PC-3 (cell line): ENCODE results near the gene RBM18. TPM values are rescaled to one million over a fixed set of nuclear protein-coding genes. Genes with fewer than 3 reads are reported as not detected.

Source experiments
- ATAC-seq: fragments of 200-7000 bp; cut with Tn5 transposase; 2 replicates; pipeline ENCODE4 v1.9.1; 2020; ENCODE audit warnings: mild to moderate bottlenecking, moderate library complexity
- BruUV-seq: library from RNA; stranded (reverse); fragments of 400-500 nt; replicated peaks from 2 replicates; lab custom pipeline; 2021; lab: Mats Ljungman, UMichigan
- CTCF ChIA-PET: fragments of 300-600 bp; sonication (Branson Sonifier 250); formaldehyde crosslinking; loops from one replicate; lab custom pipeline; 2022; ENCODE audit warnings: antibody characterized with exemption; lab: Charles Lee
- POLR2A ChIA-PET: fragments of 300-600 bp; sonication (Branson Sonifier 250); formaldehyde crosslinking; loops from one replicate; lab custom pipeline; 2022; ENCODE audit warnings: antibody characterized with exemption; ENCODE audit not compliant: unreplicated experiment; lab: Charles Lee
- DNase-seq: peaks from one replicate; pipeline ENCODE4 v3.0.0-alpha.2; 2015
- H2AFZ ChIP-seq: fragments of 300-600 bp; sonication (generic); 2 replicates; pipeline ENCODE4 v1.6.0; 2016; ENCODE audit warnings: antibody characterized with exemption, low read length
- H3F3A ChIP-seq: fragments of 300-600 bp; sonication (generic); one replicate; pipeline ENCODE4 v1.6.0; 2017; ENCODE audit warnings: antibody characterized with exemption, low read length, control low read depth, mild to moderate bottlenecking; ENCODE audit not compliant: unreplicated experiment
- H3K27ac ChIP-seq: fragments of 300-600 bp; sonication (generic); 2 replicates; pipeline ENCODE4 v1.5.1; 2016; ENCODE audit warnings: mild to moderate bottlenecking, low read length
- H3K27me3 ChIP-seq: fragments of 300-600 bp; sonication (generic); 2 replicates; pipeline ENCODE4 v1.6.1; 2016; ENCODE audit warnings: low read length, mixed read lengths
- H3K36me3 ChIP-seq: fragments of 300-600 bp; sonication (generic); 2 replicates; pipeline ENCODE4 v1.6.1; 2016; ENCODE audit warnings: low read depth, mixed run types, low read length, mixed read lengths
- H3K4me1 ChIP-seq: fragments of 300-600 bp; sonication (generic); 2 replicates; pipeline ENCODE4 v1.5.1; 2016; ENCODE audit warnings: low read length; ENCODE audit not compliant: insufficient read depth
- H3K4me2 ChIP-seq: fragments of 300-600 bp; sonication (generic); 2 replicates; pipeline ENCODE4 v1.6.0; 2016; ENCODE audit warnings: low read length
- H3K4me3 ChIP-seq: fragments of 300-600 bp; sonication (generic); 2 replicates; pipeline ENCODE4 v1.5.1; 2016; ENCODE audit warnings: mild to moderate bottlenecking, low read length, mixed read lengths
- H3K79me2 ChIP-seq: fragments of 300-600 bp; sonication (generic); 2 replicates; pipeline ENCODE4 v1.6.1; 2017; ENCODE audit warnings: low read length, mixed read lengths
- H3K9ac ChIP-seq: fragments of 300-600 bp; sonication (generic); 2 replicates; pipeline ENCODE4 v1.6.0; 2016; ENCODE audit warnings: mild to moderate bottlenecking, low read length
- H3K9me2 ChIP-seq: fragments of 300-600 bp; sonication (generic); replicated peaks from 2 replicates; pipeline ENCODE4 v1.6.1; 2016; ENCODE audit warnings: mixed run types, low read length, mixed read lengths
- H3K9me3 ChIP-seq: fragments of 300-600 bp; sonication (generic); 2 replicates; pipeline ENCODE4 v1.6.1; 2016; ENCODE audit warnings: low read length, mixed read lengths
- H4K20me1 ChIP-seq: fragments of 300-600 bp; sonication (generic); 2 replicates; pipeline ENCODE4 v1.6.1; 2016; ENCODE audit warnings: low read length, mixed read lengths
- EZH2 ChIP-seq: fragments of 300-600 bp; sonication (generic); IDR thresholded peaks from one replicate; pipeline ENCODE4 v1.6.1; 2017; ENCODE audit warnings: antibody characterized with exemption, mild to moderate bottlenecking, low read length; ENCODE audit not compliant: unreplicated experiment
- EZH2phosphoT487 ChIP-seq: fragments of 300-600 bp; sonication (generic); IDR thresholded peaks from 2 replicates; pipeline ENCODE4 v1.6.1; 2018; ENCODE audit warnings: mild to moderate bottlenecking, antibody characterized with exemption, low read length, borderline replicate concordance
- intact Hi-C: fragments of 100-400 bp; cut with micrococcal nuclease; formaldehyde crosslinking; loops from 2 replicates; pipeline ENCODE4 v1.9.0; 2023
- total RNA-seq: library from RNA; depleted of rRNA; stranded (reverse); fragments of >200 nt; gene quantifications from 2 replicates; pipeline ENCODE4 v1.2.3, GENCODE V29; 2014
- TF ChIP-seq, protein P1 (sequence below): fragments of 300-600 bp; sonication (generic); conservative IDR thresholded peaks from 2 replicates; pipeline ENCODE4 v1.5.1; 2017; ENCODE audit warnings: antibody characterized with exemption, low read depth, mild to moderate bottlenecking, low read length

RBM18 gene
- total RNA-seq, 1 experiment from 2014 or later, result 8.3 TPM

DNA sequence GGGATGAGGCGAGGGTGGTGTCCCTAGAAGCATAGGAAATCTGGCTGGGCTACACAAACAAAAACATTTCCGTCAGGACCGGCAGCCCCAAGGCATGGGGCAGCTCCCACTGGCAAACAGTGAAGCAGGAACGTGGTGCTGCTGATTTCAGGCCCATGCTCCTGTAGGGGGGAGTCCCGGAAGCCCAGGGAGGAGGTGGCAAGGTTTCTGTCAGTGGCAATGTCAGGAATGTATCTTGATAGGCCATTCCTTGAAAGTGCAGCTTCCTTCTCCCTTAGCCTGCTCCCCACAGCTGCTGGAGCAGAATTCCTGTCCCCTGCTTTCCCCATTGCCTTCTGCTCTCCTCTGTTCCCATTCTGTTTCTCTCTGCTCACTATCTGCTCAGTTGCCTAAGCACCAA lies 42.4 kb upstream of the RBM18 start:
- Histone ChIP-seq H3K27me3 (no peaks in the 10 kb centered on the region), H3K9ac (no peak overlapping the region), H3K9me3 (no peaks in the 10 kb centered on the region), H2AFZ (no peak overlapping the region), H3K79me2 (no peaks in the 10 kb centered on the region), H3K4me1 (no peaks in the 10 kb centered on the region), H3K4me3 (no peak overlapping the region), H3K4me2 (no peak overlapping the region), H3F3A (no peaks in the 10 kb centered on the region), H3K36me3 (0 out of 2 replicates have a peak, but pooled peaks cover under 1% of the 10 kb centered on the region), H4K20me1 (no peaks in the 10 kb centered on the region), H3K9me2 (no peaks in the 10 kb centered on the region), H3K27ac (no peak overlapping the region)
- ChIA-PET POLR2A (no interaction called here), CTCF (no interaction called here)
- BruUV-seq, result no TSS peak
- TF ChIP-seq EZH2 (no peak), EZH2phosphoT487 (no peak)
- TF ChIP-seq, protein P1, sequence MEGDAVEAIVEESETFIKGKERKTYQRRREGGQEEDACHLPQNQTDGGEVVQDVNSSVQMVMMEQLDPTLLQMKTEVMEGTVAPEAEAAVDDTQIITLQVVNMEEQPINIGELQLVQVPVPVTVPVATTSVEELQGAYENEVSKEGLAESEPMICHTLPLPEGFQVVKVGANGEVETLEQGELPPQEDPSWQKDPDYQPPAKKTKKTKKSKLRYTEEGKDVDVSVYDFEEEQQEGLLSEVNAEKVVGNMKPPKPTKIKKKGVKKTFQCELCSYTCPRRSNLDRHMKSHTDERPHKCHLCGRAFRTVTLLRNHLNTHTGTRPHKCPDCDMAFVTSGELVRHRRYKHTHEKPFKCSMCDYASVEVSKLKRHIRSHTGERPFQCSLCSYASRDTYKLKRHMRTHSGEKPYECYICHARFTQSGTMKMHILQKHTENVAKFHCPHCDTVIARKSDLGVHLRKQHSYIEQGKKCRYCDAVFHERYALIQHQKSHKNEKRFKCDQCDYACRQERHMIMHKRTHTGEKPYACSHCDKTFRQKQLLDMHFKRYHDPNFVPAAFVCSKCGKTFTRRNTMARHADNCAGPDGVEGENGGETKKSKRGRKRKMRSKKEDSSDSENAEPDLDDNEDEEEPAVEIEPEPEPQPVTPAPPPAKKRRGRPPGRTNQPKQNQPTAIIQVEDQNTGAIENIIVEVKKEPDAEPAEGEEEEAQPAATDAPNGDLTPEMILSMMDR, result no peak
- ATAC-seq, result no peak
- intact Hi-C loops, result no loop called here
- no peak for DNase-seq

DNA sequence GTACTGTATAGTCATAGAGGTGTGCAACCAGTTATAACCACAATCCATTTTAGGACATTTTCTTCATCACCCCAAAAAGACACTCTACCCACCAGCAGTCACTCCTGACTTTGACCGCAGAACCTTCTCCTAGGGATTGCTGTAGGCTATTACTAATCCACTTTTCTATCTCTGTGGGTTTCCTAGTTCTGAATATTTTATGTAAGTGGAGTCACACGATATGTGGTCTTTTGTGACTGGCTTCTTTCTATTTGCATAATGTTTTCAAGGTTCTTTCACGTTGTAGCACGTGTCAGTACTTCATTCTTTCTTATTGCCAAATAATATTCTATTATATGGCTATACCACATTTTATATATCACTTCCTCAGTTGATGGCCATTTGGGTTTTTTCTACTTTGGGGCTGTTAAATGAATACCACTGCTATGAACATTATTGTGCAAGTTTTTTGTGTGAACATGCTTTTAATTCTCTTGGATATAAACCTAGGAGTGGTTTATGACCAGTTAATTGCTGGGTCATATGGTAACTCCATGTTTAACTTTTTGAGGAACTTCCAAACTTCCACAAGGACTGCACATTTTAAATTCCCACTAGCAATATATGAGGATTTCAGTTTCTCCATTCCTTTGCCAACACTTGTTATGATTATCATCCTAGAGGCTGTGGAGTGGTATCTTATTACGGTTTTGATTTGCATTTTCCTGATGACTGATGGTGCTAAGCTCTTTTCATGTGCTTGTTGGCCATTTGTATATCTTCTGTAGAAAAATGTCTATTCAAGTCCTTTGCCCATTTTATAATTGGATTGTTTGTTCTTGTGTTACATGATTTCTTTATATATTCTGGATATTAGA lies 37.8 kb upstream of the RBM18 start:
- H3K27me3 ChIP-seq, result no peaks in the 10 kb centered on the region
- no peaks in the 10 kb centered on the region for H3K9me3 ChIP-seq
- intact Hi-C loops, result no loop called here
- peaks cover 6% of the 10 kb centered on the region; the same call in 1 of the 2 replicates for H3K36me3 ChIP-seq
- TF ChIP-seq EZH2phosphoT487 (no peak), EZH2 (no peak)
- TF ChIP-seq, protein P1, result no peak
- H3K27ac ChIP-seq, result no peak overlapping the region
- no peaks in the 10 kb centered on the region for H3F3A ChIP-seq
- no peak overlapping the region for H3K4me2 ChIP-seq
- CTCF ChIA-PET, result interaction anchor here (0.7 kb wide), 1 partner anchor 167 kb away, joined by 3 read pairs; no protein-coding TSS in a partner anchor
- no TSS peak for BruUV-seq
- no peak overlapping the region for H3K4me3 ChIP-seq
- no peak overlapping the region for H2AFZ ChIP-seq
- DNase-seq (no peak), ATAC-seq (no peak)
- H3K79me2 ChIP-seq, result no peaks in the 10 kb centered on the region
- H4K20me1 ChIP-seq, result no peaks in the 10 kb centered on the region
- no peaks in the 10 kb centered on the region for H3K9me2 ChIP-seq
- no peak overlapping the region for H3K9ac ChIP-seq
- POLR2A ChIA-PET, result no interaction called here
- no peaks in the 10 kb centered on the region for H3K4me1 ChIP-seq

DNA sequence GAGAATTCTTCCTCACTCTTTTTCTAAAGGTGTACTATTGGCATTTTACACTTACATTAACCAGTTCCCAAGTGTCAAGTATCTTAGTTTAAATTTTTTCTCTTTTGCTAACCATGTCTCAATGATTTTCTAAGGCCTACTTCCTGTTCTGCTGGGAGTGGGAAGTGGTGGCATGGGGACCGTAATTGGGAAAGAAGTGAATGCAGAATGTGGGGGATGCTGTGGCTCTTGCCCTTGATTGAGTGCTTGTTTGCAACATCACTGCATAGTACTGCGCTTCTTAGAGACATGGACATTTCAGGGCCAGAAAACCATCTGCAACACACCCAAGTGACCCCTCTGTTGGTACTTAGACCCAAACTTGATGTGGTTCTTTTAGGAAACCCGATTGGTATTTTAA lies 32.9 kb upstream of the RBM18 start:
- intact Hi-C loops, result no loop called here
- no peak overlapping the region for H2AFZ ChIP-seq
- H3K4me3 ChIP-seq, result no peak overlapping the region
- ATAC-seq (no peak), DNase-seq (no peak)
- no peak overlapping the region for H3K4me2 ChIP-seq
- H3F3A ChIP-seq, result no peaks in the 10 kb centered on the region
- POLR2A ChIA-PET, result no interaction called here
- no peaks in the 10 kb centered on the region for H3K79me2 ChIP-seq
- TF ChIP-seq EZH2 (no peak), EZH2phosphoT487 (no peak)
- TF ChIP-seq, protein P1, result no peak
- H3K27ac ChIP-seq, result no peak overlapping the region
- BruUV-seq, result no TSS peak
- H3K27me3 ChIP-seq, result no peaks in the 10 kb centered on the region
- H4K20me1 ChIP-seq, result no peaks in the 10 kb centered on the region
- no peak overlapping the region for H3K9ac ChIP-seq
- H3K4me1 ChIP-seq, result no peaks in the 10 kb centered on the region
- no peaks in the 10 kb centered on the region for H3K9me3 ChIP-seq
- H3K36me3 ChIP-seq, result peaks cover 6% of the 10 kb centered on the region; the same call in 1 of the 2 replicates
- no peaks in the 10 kb centered on the region for H3K9me2 ChIP-seq
- CTCF ChIA-PET, result no interaction called here
